HEK293T (cell line): ENCODE results near the gene ZNF638.

ENCODE experiments used
- ARNT ChIP-seq: fragments of 450-650 bp; IDR thresholded peaks from 2 replicates; pipeline ENCODE4 v1.6.1; 2017; ENCODE audit warnings: mild to moderate bottlenecking
- BHLHE40 ChIP-seq: fragments of 450-650 bp; IDR thresholded peaks from 2 replicates; pipeline ENCODE4 v1.6.1; 2016; ENCODE audit warnings: mild to moderate bottlenecking, moderate library complexity, borderline replicate concordance
- L3MBTL2 ChIP-seq: fragments of 450-650 bp; conservative IDR thresholded peaks from 2 replicates; pipeline ENCODE4 v1.6.1; 2016; ENCODE audit warnings: mild to moderate bottlenecking
- SP1 ChIP-seq: fragments of 450-650 bp; IDR thresholded peaks from 2 replicates; pipeline ENCODE4 v1.6.1; 2017
- TARDBP ChIP-seq: fragments of 450-650 bp; IDR thresholded peaks from 2 replicates; pipeline ENCODE4 v1.6.1; 2016

GRCh38 chr2:71385012-71385411, 53.4 kb downstream of the ZNF638 start:
- TF ChIP-seq L3MBTL2 (no peak), BHLHE40 (no peak), SP1 (no peak), TARDBP (no peak), ARNT (no peak)
